Astrocyte (in vitro differentiated cells and primary cell): Measurements from ENCODE around the gene PLCH2. TPM values are rescaled to one million over a fixed set of nuclear protein-coding genes. Genes with fewer than 3 reads are reported as not detected.

ENCODE experiments used
- DNase-seq: peaks from one replicate; pipeline ENCODE4 v3.0.0-alpha.2; 2010; ENCODE audit warnings: low read depth
- FAIRE-seq: peaks from 2 replicates; lab custom pipeline; 2011; peaks lifted over from hg19 to GRCh38; lab: Jason Lieb, UNC
- H2AFZ ChIP-seq: 2 replicates; pipeline ENCODE4 v1.6.0; 2012; ENCODE audit warnings: low read depth, low read length, inconsistent platforms
- H3K27ac ChIP-seq: 2 replicates; pipeline ENCODE4 v1.5.1; 2011; ENCODE audit warnings: low read depth, low read length, inconsistent platforms
- H3K27me3 ChIP-seq: 2 replicates; pipeline ENCODE4 v1.6.0; 2011; ENCODE audit warnings: low read length, inconsistent platforms; ENCODE audit not compliant: insufficient read depth
- H3K36me3 ChIP-seq: 2 replicates; pipeline ENCODE4 v1.5.1; 2011; ENCODE audit warnings: low read length, inconsistent platforms; ENCODE audit not compliant: insufficient read depth
- H3K4me1 ChIP-seq: 2 replicates; pipeline ENCODE4 v1.5.1; 2011; ENCODE audit warnings: low read length, inconsistent platforms; ENCODE audit not compliant: insufficient read depth
- H3K4me2 ChIP-seq: 2 replicates; pipeline ENCODE4 v1.6.0; 2012; ENCODE audit warnings: low read length, inconsistent platforms
- H3K4me3 ChIP-seq: 2 replicates; pipeline ENCODE4 v1.5.1; 2011; ENCODE audit warnings: low read depth, mild to moderate bottlenecking, low read length, inconsistent platforms; ENCODE audit not compliant: insufficient read depth
- H3K79me2 ChIP-seq: 2 replicates; pipeline ENCODE4 v1.6.0; 2012; ENCODE audit warnings: mild to moderate bottlenecking, low read length, inconsistent platforms; ENCODE audit not compliant: insufficient read depth
- H3K9ac ChIP-seq: 2 replicates; pipeline ENCODE4 v1.6.0; 2012; ENCODE audit warnings: mild to moderate bottlenecking, low read length, inconsistent platforms
- H3K9me3 ChIP-seq: 2 replicates; pipeline ENCODE4 v1.5.1; 2012; ENCODE audit warnings: low read depth, mild to moderate bottlenecking, low read length, inconsistent platforms; ENCODE audit not compliant: insufficient read depth
- H4K20me1 ChIP-seq: 2 replicates; pipeline ENCODE4 v1.6.0; 2012; ENCODE audit warnings: low read length, inconsistent platforms; ENCODE audit not compliant: insufficient read depth
- H3K27ac Mint-ChIP-seq: one replicate; pipeline ENCODE4 v1.8.0; 2021; ENCODE audit warnings: mild to moderate bottlenecking, mixed read lengths; ENCODE audit not compliant: unreplicated experiment
- H3K27me3 Mint-ChIP-seq: one replicate; pipeline ENCODE4 v1.8.0; 2021; ENCODE audit warnings: low read depth, mixed read lengths; ENCODE audit not compliant: unreplicated experiment
- H3K36me3 Mint-ChIP-seq: one replicate; pipeline ENCODE4 v1.8.0; 2021; ENCODE audit warnings: low read depth, mixed read lengths; ENCODE audit not compliant: unreplicated experiment
- H3K4me1 Mint-ChIP-seq: one replicate; pipeline ENCODE4 v1.8.0; 2021; ENCODE audit warnings: low read depth, mixed read lengths; ENCODE audit not compliant: unreplicated experiment
- H3K4me3 Mint-ChIP-seq: one replicate; pipeline ENCODE4 v1.8.0; 2021; ENCODE audit warnings: mild to moderate bottlenecking, moderate library complexity, mixed read lengths; ENCODE audit not compliant: unreplicated experiment
- H3K9me3 Mint-ChIP-seq: one replicate; pipeline ENCODE4 v1.8.0; 2021; ENCODE audit warnings: mild to moderate bottlenecking, mixed read lengths; ENCODE audit not compliant: unreplicated experiment
- CTCF ChIP-seq: IDR thresholded peaks from 2 replicates; pipeline ENCODE4 v1.5.1; 2011; ENCODE audit warnings: low read depth, mild to moderate bottlenecking, inconsistent platforms, low read length, moderate library complexity; ENCODE audit not compliant: insufficient read depth
- EZH2 ChIP-seq: IDR thresholded peaks from 2 replicates; pipeline ENCODE4 v1.6.1; 2012; ENCODE audit warnings: mild to moderate bottlenecking, low read length, inconsistent platforms; ENCODE audit not compliant: insufficient read depth
- total RNA-seq: library from RNA; stranded (reverse); gene quantifications from 2 replicates; pipeline ENCODE4 v1.2.1, GENCODE V29; 2021

The PLCH2 gene
- total RNA-seq, 1 donor from 2014 or later, result 2.0 TPM

- no peak overlapping the region for H2AFZ ChIP-seq
- H3K27ac ChIP-seq, result peak overlapping the region; percentile 94
- H3K4me3 Mint-ChIP-seq, result no peak overlapping the region
- H3K27me3 Mint-ChIP-seq, result no peaks in the 10 kb centered on the region
- no peaks in the 10 kb centered on the region for H3K9me3 Mint-ChIP-seq
- H3K4me3 ChIP-seq, result no peak overlapping the region
- H3K4me1 ChIP-seq, result peaks cover 40% of the 10 kb centered on the region
- peak overlapping the region; percentile 75 for H3K4me2 ChIP-seq
- TF ChIP-seq CTCF (no peak), EZH2 (no peak)
- peak overlapping the region; percentile 78 for H3K27ac Mint-ChIP-seq
- no peaks in the 10 kb centered on the region for H3K27me3 ChIP-seq
- no peaks in the 10 kb centered on the region for H3K9me3 ChIP-seq
- peak overlapping the region; percentile 83 for H3K9ac ChIP-seq
- DNase-seq (no peak), FAIRE-seq (no peak)
- peaks cover 3% of the 10 kb centered on the region for H3K79me2 ChIP-seq
- H3K4me1 Mint-ChIP-seq, result peaks cover 14% of the 10 kb centered on the region
- no peaks in the 10 kb centered on the region for H3K36me3 ChIP-seq
- no peaks in the 10 kb centered on the region for H4K20me1 ChIP-seq
- no peaks in the 10 kb centered on the region for H3K36me3 Mint-ChIP-seq
Measured at GRCh38 chr1:2452201-2452931, 23.7 kb upstream of the PLCH2 start.

- Mint-ChIP-seq H3K4me3 (no peak overlapping the region), H3K9me3 (no peaks in the 10 kb centered on the region), H3K27ac (peak overlapping the region; percentile 66), H3K27me3 (no peaks in the 10 kb centered on the region), H3K4me1 (peaks cover 14% of the 10 kb centered on the region), H3K36me3 (no peaks in the 10 kb centered on the region)
- Histone ChIP-seq H3K9me3 (no peaks in the 10 kb centered on the region), H3K27me3 (no peaks in the 10 kb centered on the region), H3K27ac (peak overlapping the region; percentile 94), H3K36me3 (no peaks in the 10 kb centered on the region), H3K4me1 (peaks cover 34% of the 10 kb centered on the region), H4K20me1 (no peaks in the 10 kb centered on the region), H2AFZ (no peak overlapping the region), H3K4me2 (peak overlapping the region; percentile 75), H3K79me2 (peaks cover 3% of the 10 kb centered on the region), H3K4me3 (no peak overlapping the region), H3K9ac (peak overlapping the region; percentile 83)
- TF ChIP-seq CTCF, result no peak
- TF ChIP-seq EZH2, result no peak
- FAIRE-seq (no peak), DNase-seq (no peak)
Measured at GRCh38 chr1:2452932-2453315, 23.2 kb upstream of the PLCH2 start.

- Histone ChIP-seq H3K9ac (no peak overlapping the region), H3K4me2 (no peak overlapping the region), H3K27ac (no peak overlapping the region), H3K4me3 (no peak overlapping the region), H3K4me1 (peaks cover 25% of the 10 kb centered on the region), H3K9me3 (no peaks in the 10 kb centered on the region), H4K20me1 (no peaks in the 10 kb centered on the region), H2AFZ (no peak overlapping the region), H3K27me3 (no peaks in the 10 kb centered on the region), H3K79me2 (peaks cover 3% of the 10 kb centered on the region), H3K36me3 (no peaks in the 10 kb centered on the region)
- Mint-ChIP-seq H3K4me1 (peaks cover 11% of the 10 kb centered on the region), H3K36me3 (no peaks in the 10 kb centered on the region), H3K4me3 (no peak overlapping the region), H3K9me3 (no peaks in the 10 kb centered on the region), H3K27ac (no peak overlapping the region), H3K27me3 (peaks cover 4% of the 10 kb centered on the region)
- FAIRE-seq (no peak), DNase-seq (no peak)
- TF ChIP-seq EZH2 (no peak), CTCF (no peak)
Measured at GRCh38 chr1:2454227-2454626, 21.9 kb upstream of the PLCH2 start.
